CD14-positive monocyte (primary cell): ENCODE data around the gene AURKB. TPM values are rescaled to one million over a fixed set of nuclear protein-coding genes. Genes with fewer than 3 reads are reported as not detected.

Experiments
- DNase-seq, 3 donors: peaks; one replicate each; pipeline ENCODE4 v3.0.0-alpha.2; 2011 to 2022
- H2AFZ ChIP-seq: 2 replicates; pipeline ENCODE4 v1.6.0; 2012; ENCODE audit warnings: mild to moderate bottlenecking, low read depth, low read length, inconsistent platforms; ENCODE audit not compliant: insufficient read depth, poor library complexity, severe bottlenecking
- H3K27ac ChIP-seq, 2 donors: 1 replicate in 1 of 2; 2 replicates in 1 of 2; pipeline ENCODE4 v1.5.1; 2012 to 2013; ENCODE audit warnings: low read length in 2 of 2, control low read depth in 1 of 2, inconsistent platforms in 1 of 2, low read depth in 1 of 2, mild to moderate bottlenecking in 1 of 2
- H3K27me3 ChIP-seq, 2 donors: one replicate each; pipeline versions ENCODE4 v1.6.0 to v1.6.1; 2011 to 2013; ENCODE audit warnings: low read length in 2 of 2; ENCODE audit not compliant: control insufficient read depth in 2 of 2, insufficient read depth in 2 of 2
- H3K36me3 ChIP-seq, 2 donors: replicated peaks in 1 of 2; 1 replicate in 1 of 2; 2 replicates in 1 of 2; pipeline versions ENCODE4 v1.5.1 to v1.6.1; 2012 to 2013; ENCODE audit warnings: low read length in 2 of 2, control low read depth in 1 of 2, inconsistent platforms in 1 of 2, mild to moderate bottlenecking in 1 of 2; ENCODE audit not compliant: insufficient read depth in 2 of 2, control insufficient read depth in 1 of 2
- H3K4me1 ChIP-seq, 2 donors: 1 replicate in 1 of 2; 2 replicates in 1 of 2; pipeline versions ENCODE4 v1.5.1 to v1.6.1; 2012 to 2013; ENCODE audit warnings: low read length in 2 of 2, control low read depth in 1 of 2, inconsistent platforms in 1 of 2, mild to moderate bottlenecking in 1 of 2, moderate library complexity in 1 of 2; ENCODE audit not compliant: insufficient read depth in 2 of 2, control insufficient read depth in 1 of 2
- H3K4me2 ChIP-seq: replicated peaks from 2 replicates; pipeline ENCODE3; 2012; ENCODE audit warnings: low read length, moderate library complexity, mild to moderate bottlenecking; ENCODE audit not compliant: poor library complexity, severe bottlenecking; ENCODE audit errors: extremely low read depth
- H3K4me3 ChIP-seq, 3 experiments: fragments of 200-600 bp in 1 of 3; sonication (generic) in 1 of 3; replicated peaks in 1 of 3; 1 replicate in 2 of 3; 2 replicates in 1 of 3; pipeline ENCODE4 v1.5.1; 2011 to 2013; ENCODE audit warnings: low read length in 3 of 3, mild to moderate bottlenecking in 3 of 3, control low read depth in 2 of 3, low read depth in 2 of 3, inconsistent platforms in 1 of 3, moderate library complexity in 1 of 3
- H3K79me2 ChIP-seq: 2 replicates; pipeline ENCODE4 v1.6.0; 2012; ENCODE audit warnings: mild to moderate bottlenecking, control low read depth, inconsistent platforms, low read length, moderate library complexity; ENCODE audit not compliant: insufficient read depth
- H3K9ac ChIP-seq: 2 replicates; pipeline ENCODE4 v1.6.0; 2017; ENCODE audit warnings: low read length, mild to moderate bottlenecking; ENCODE audit not compliant: insufficient read depth, poor library complexity, severe bottlenecking
- H3K9me3 ChIP-seq, 2 donors: replicated peaks in 1 of 2; 1 replicate in 1 of 2; 2 replicates in 1 of 2; pipeline versions ENCODE4 v1.5.1 to v1.6.1; 2012 to 2013; ENCODE audit warnings: low read length in 2 of 2, control low read depth in 1 of 2; ENCODE audit not compliant: control insufficient read depth in 1 of 2, insufficient read depth in 1 of 2
- H4K20me1 ChIP-seq: 2 replicates; pipeline ENCODE4 v1.6.0; 2012; ENCODE audit warnings: mild to moderate bottlenecking, low read length, control low read depth, moderate library complexity; ENCODE audit not compliant: insufficient read depth
- H3K27ac Mint-ChIP-seq, 7 donors: one replicate each; pipeline ENCODE4 v1.8.0; 2020; ENCODE audit warnings: mild to moderate bottlenecking in 7 of 7, mixed read lengths in 7 of 7, moderate library complexity in 6 of 7, inconsistent platforms in 2 of 7
- H3K27me3 Mint-ChIP-seq, 3 donors: one replicate each; pipeline ENCODE4 v1.8.0; 2021 to 2022; ENCODE audit warnings: low read depth in 3 of 3, mild to moderate bottlenecking in 3 of 3, mixed read lengths in 3 of 3, moderate library complexity in 3 of 3, inconsistent platforms in 1 of 3
- H3K36me3 Mint-ChIP-seq, 2 donors: one replicate each; pipeline ENCODE4 v1.8.0; 2020; ENCODE audit warnings: mixed read lengths in 2 of 2, inconsistent platforms in 1 of 2, mild to moderate bottlenecking in 1 of 2
- H3K4me1 Mint-ChIP-seq: one replicate; pipeline ENCODE4 v1.8.0; 2020; ENCODE audit warnings: mild to moderate bottlenecking, mixed read lengths
- H3K4me3 Mint-ChIP-seq, 2 donors: one replicate each; pipeline ENCODE4 v1.8.0; 2020; ENCODE audit warnings: mild to moderate bottlenecking in 2 of 2, mixed read lengths in 2 of 2, moderate library complexity in 1 of 2
- H3K9me3 Mint-ChIP-seq, 7 donors: one replicate each; pipeline ENCODE4 v1.8.0; 2020 to 2022; ENCODE audit warnings: mixed read lengths in 7 of 7, mild to moderate bottlenecking in 6 of 7, moderate library complexity in 6 of 7, inconsistent platforms in 2 of 7
- whole genome bisulfite sequencing: methylation state at CpG from one replicate; pipeline ENCODE4 v1.1.5; 2013; ENCODE audit warnings: missing lambda C conversion rate; ENCODE audit not compliant: insufficient coverage; 5-methylcytosine and 5-hydroxymethylcytosine counted together
- intact Hi-C, 2 donors: fragments of 100-400 bp; cut with micrococcal nuclease; formaldehyde crosslinking; loops; one replicate each; pipeline versions ENCODE4 v1.15.0 to v1.15.1; 2023
- polyA plus RNA-seq, 3 donors: library from polyadenylated mRNA; depleted of rRNA in 1 of 3; unstranded in 2 of 3; stranded (reverse) in 1 of 3; fragments of 300-500 nt in 2 of 3; fragments of >200 nt in 1 of 3; fragmentation: Illumina TruSeq in 2 of 3; gene quantifications; 1 replicate in 2 of 3; 2 replicates in 1 of 3; pipeline ENCODE4 v1.2.3, GENCODE V29; 2012 to 2021
- TF ChIP-seq, protein P1 (sequence below): fragments of 200-600 bp; IDR thresholded peaks from one replicate; pipeline ENCODE4 v1.8.0; 2022; ENCODE audit warnings: antibody characterized with exemption, mild to moderate bottlenecking

The AURKB gene
- polyA plus RNA-seq, 3 donors: 0.38 to 4.2 (median 0.79) TPM

DNA sequence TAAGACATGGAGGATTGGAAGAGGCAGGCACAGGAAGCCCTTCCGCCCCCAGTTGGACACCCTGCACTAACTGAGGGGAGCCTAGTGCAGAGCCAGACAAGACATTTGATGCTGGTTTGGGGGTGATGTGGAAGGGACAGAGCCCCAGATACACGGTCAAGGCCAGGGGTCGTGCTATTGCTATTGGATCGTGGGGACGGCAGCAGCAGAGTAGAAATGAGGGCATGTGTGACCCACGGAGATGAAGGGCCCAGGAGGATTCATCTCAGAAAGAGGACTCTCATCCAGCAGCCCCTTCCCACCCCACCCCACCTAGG lies 45.6 kb downstream of the AURKB start:
- no peak overlapping the region for H3K9ac ChIP-seq
- Mint-ChIP-seq H3K4me3 (peak overlapping the region in 1 of 2 donors; percentile 79), H3K27me3 (no peaks in the 10 kb centered on the region), H3K9me3 (no peaks in the 10 kb centered on the region), H3K4me1 (peaks cover 43% of the 10 kb centered on the region), H3K27ac (peak overlapping the region in 5 of 7 donors; percentile 57 to 98 (median 92)), H3K36me3 (peaks cover 18 to 20% of the 10 kb centered on the region in 2 donors)
- intact Hi-C loops: loop anchor here in 1 of 2 donors (5.0 kb wide), 1 partner anchor 37 kb away; no protein-coding TSS in a partner anchor
- no peaks in the 10 kb centered on the region for H3K27me3 ChIP-seq
- H3K36me3 ChIP-seq: peaks cover 13 to 19% of the 10 kb centered on the region in 2 donors
- 88% methylated on average over 4 of the region's 6 CpGs for WGBS
- peaks cover 36 to 48% of the 10 kb centered on the region in 2 donors for H3K4me1 ChIP-seq
- peaks cover 24% of the 10 kb centered on the region for H3K79me2 ChIP-seq
- H3K9me3 ChIP-seq: no peaks in the 10 kb centered on the region
- H3K4me3 ChIP-seq: peak overlapping the region in 1 of 3 experiments; percentile 98
- DNase-seq: no peak
- peak overlapping the region; percentile 86 for H3K4me2 ChIP-seq
- peak overlapping the region; percentile 68 for H2AFZ ChIP-seq
- peak overlapping the region; percentile 43 to 94 for H3K27ac ChIP-seq
- no peaks in the 10 kb centered on the region for H4K20me1 ChIP-seq
- TF ChIP-seq, protein P1, sequence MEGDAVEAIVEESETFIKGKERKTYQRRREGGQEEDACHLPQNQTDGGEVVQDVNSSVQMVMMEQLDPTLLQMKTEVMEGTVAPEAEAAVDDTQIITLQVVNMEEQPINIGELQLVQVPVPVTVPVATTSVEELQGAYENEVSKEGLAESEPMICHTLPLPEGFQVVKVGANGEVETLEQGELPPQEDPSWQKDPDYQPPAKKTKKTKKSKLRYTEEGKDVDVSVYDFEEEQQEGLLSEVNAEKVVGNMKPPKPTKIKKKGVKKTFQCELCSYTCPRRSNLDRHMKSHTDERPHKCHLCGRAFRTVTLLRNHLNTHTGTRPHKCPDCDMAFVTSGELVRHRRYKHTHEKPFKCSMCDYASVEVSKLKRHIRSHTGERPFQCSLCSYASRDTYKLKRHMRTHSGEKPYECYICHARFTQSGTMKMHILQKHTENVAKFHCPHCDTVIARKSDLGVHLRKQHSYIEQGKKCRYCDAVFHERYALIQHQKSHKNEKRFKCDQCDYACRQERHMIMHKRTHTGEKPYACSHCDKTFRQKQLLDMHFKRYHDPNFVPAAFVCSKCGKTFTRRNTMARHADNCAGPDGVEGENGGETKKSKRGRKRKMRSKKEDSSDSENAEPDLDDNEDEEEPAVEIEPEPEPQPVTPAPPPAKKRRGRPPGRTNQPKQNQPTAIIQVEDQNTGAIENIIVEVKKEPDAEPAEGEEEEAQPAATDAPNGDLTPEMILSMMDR: no peak

DNA sequence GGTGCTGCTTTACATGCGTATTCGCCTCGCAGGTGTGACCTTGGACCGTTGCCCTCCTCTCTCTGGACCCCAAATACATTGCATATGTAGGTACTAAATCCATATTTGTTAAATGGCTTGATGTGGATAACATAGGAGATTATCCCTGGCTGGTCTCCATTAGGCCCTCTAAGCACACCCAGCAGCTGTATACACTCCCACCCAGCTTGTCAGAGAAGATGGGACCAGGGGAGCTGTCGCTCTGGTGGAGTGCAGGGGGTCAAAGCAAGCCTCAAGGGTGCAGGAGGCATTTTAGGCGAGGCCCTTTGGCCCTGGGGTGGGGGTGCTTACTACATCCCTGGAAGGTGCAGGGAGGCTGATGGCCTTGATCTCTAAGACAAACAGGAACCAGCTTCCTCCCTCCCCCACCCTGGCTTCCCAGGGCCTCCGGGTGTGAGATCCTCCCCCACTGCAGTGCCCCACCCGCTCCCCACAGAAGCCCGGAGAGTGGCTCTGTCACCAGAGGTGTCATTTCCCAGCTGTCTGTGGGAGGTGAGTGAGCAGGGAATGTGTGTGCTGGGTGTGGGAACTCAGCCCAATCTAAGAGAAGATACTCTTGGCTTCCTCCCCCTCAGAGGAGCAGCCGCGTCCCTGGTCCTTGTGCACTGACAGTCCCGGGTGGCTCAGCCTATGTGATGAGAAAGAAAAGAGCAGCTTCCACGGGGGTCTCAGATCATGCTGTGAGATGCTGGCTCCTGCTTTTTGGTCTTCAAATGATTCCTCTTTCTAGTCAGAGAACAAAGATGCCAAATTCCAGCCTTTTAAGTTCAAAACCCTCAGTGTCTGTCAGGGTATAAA lies 46.2 kb downstream of the AURKB start:
- Histone ChIP-seq H4K20me1 (no peaks in the 10 kb centered on the region), H3K4me2 (peak overlapping the region; percentile 86), H2AFZ (peak overlapping the region; percentile 88), H3K79me2 (peaks cover 30% of the 10 kb centered on the region), H3K27me3 (no peaks in the 10 kb centered on the region), H3K27ac (peak overlapping the region; percentile 43 to 94), H3K9ac (peak overlapping the region; percentile 99), H3K4me3 (peak overlapping the region in 1 of 3 experiments; percentile 98), H3K9me3 (no peaks in the 10 kb centered on the region), H3K36me3 (peaks cover 19 to 25% of the 10 kb centered on the region in 2 donors), H3K4me1 (peaks cover 36 to 54% of the 10 kb centered on the region in 2 donors)
- peak; percentile 72 to 77 (median 77) for DNase-seq
- Mint-ChIP-seq H3K27me3 (no peaks in the 10 kb centered on the region), H3K36me3 (peaks cover 23 to 26% of the 10 kb centered on the region in 2 donors), H3K4me3 (peak overlapping the region; percentile 79 to 82), H3K4me1 (peaks cover 48% of the 10 kb centered on the region), H3K9me3 (no peaks in the 10 kb centered on the region), H3K27ac (peak overlapping the region in 6 of 7 donors; percentile 86 to 98 (median 96))
- TF ChIP-seq, protein P1: no peak
- 0% methylated on average over 1 of the region's 13 CpGs for WGBS
- intact Hi-C loops: loop anchor here in 1 of 2 donors (5.0 kb wide), 1 partner anchor 37 kb away; no protein-coding TSS in a partner anchor
